GM21529 (cell line): ENCODE data around the gene NPFFR1.

Experiments used
- ATAC-seq: cut with Tn5 transposase; IDR thresholded peaks from one replicate; pipeline ENCODE4 v1.9.1; 2021; ENCODE audit not compliant: unreplicated experiment

NPFFR1 gene, protein sequence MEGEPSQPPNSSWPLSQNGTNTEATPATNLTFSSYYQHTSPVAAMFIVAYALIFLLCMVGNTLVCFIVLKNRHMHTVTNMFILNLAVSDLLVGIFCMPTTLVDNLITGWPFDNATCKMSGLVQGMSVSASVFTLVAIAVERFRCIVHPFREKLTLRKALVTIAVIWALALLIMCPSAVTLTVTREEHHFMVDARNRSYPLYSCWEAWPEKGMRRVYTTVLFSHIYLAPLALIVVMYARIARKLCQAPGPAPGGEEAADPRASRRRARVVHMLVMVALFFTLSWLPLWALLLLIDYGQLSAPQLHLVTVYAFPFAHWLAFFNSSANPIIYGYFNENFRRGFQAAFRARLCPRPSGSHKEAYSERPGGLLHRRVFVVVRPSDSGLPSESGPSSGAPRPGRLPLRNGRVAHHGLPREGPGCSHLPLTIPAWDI

DNA sequence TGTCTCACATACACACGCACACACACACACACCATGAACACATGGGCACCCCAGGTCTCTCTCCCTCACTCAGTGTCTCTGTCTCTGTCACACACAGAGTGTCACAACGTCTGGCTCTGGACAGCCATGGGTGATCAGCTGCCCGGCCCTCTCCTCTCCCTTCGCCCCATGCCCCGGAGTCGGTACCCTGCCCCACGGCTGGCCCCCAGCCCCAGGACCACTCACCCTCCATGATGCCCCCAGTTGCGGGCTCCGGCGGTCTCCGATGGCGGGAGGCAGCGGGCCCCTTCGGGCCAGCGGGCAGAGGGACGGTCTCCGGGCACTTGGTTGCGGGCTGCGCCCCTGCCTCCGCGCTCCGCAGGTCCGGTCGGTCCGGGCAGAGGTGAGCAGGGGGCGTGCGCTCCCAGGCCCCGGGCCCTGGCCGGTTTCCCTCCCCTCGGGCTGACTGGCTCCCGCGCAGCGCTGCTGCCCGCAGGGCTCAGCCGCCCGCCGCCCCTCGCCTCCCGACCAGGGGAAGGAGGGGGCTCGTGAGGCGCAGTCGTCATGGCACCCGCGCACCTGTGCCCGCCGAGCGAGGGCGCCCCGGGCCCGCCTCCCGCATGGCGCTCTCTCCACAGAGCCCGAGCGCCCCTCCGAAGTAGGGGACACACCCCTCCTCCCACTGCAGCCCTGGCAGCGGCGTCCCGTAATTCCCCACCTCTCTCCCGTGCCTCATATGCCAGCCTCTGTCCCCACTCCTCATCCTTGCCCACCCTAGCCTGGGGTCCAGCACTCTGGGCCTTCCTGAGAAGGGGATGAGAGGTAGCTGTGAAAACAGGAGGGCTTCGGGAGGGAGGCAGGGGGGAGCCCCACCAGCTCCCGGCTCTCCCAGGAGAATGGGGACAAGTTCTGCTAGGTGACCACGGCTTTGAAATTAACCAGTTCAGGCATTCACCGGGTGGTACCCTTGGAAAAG is at the start of gene NPFFR1:
TSS of gene NPFFR1 (minus strand) at position 560 of the 955 bp plus-strand sequence. CDS start at position 232, 328 bp downstream.
- ATAC-seq: no peak

DNA sequence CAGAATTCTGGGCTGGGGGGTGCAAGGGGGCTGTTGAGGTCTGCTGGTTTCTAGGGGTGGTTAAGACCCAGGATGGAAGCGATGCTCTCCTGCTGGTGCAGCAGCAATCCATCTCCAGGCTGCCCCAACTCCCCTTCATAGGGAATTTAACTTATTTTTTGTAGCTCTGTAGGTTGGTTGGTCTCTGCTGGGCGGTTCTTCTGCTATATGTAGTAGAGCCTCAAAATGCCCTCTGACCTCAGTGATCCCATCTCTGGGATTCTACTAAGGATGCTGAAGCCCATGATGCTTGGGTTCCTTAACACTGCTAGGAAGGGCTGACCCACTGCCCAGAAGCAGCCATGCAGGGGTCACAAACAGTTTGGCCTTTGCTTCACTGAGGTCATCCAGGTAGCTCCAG is 49.5 kb upstream of the NPFFR1 start:
- no peak for ATAC-seq

DNA sequence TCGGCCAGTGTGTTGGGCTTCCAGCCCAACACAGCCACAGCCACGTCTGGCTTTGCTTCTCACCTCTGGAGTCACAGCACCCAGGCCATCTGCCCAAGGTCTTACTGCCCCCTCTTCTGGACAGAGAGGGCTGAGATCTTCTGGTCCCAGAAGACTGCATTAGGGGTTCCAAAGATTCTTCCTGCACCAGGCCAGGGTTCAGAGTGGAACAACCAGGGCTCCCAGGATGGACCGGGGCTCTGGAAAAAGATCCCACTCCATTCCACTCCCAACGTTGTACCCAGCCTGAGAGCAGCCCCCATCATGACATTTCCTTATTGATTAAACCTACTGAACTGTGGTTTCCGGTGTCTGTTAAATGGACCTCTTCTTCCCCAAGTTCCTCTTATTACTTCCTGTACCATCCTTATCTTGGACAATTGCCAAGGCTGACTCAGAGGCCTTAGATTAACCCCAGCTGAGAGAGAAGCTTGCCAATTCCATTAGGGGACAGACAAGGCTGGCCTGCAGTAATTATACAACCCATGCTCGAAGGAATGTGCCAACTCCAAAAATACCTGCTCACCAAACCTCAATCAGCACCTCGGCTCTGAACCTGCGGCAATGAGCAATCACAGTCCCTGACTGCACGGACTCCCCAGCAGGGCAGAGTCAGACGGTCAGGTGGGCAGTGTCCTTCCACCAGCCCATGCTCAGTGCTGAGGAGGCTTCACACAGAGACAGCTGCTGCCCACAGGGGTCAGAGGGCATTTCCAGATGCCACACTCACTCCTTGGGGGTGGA is 47.9 kb upstream of the NPFFR1 start:
- ATAC-seq: peak; percentile 75

DNA sequence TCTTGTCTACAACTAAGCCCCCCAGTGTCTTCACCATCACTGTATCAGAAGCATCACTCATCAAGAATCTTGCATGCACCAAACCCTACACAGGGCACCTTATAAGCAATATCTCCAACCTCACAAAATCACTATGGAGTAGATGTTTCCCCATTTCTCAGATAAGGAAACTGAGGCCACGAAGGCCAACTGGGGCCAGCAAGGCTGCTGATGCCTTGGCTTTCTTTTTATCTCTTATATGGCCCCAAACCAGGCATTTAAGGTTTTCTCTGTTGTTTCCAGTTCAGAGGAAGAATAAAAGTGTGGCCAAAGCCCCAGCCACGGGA is 47.3 kb upstream of the NPFFR1 start:
- ATAC-seq: no peak

DNA sequence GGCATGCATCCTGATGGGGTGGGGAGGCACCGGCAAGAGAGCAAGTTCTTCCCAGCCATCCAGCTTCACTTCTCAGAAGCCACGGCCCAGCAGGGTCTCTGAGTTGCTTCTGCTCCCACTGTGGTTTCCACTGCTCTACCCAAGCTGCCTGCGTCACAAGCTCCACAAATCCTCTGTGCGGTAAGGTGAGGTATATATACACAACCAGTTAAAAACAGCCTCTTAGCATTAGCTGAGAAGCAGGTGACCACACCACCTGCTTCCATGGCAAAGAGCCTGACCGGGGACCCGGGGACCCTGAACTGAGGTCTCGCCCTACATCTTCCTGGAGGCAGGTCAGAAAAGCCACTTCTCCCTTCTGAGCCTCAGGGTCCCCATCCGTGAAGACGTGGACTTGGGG is 46.9 kb upstream of the NPFFR1 start:
- no peak for ATAC-seq

DNA sequence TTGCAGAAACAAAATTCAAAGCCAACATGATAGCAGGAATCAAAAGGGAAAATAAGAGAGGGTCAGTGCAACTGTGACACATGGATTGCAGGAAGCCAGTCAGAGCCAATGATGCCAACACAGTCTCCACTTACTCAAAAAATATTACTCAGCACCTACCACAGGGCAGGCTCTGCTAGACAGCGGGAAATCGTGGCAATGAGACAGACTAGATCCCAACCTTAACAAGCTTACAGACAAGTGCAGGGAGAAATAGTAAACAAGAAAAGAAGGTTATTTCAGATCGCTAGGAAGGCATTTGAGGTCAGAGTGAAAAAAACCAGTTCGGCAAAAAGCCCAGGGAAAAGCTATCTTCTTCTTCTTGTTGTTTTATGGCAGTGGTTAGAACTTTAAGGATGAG is 45.2 kb upstream of the NPFFR1 start:
- ATAC-seq: no peak

DNA sequence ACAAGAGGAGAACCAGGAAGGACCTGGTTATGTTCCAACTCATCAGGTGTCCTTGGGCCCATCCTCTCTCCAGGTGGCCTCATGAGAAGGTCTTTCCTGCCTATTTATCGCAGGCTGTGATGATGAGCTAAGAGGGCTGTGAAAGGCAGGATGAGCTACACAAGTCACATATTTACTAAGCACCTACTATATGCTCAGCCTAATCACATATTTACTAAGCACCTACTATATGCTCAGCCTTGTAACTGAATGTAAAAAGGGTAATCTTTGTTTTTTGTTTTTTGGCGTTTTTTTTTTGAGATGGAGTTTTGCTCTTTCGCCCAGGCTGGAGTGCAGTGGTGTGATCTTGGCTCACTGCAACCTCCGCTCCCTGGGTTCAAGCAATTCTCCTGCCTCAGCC is 44.2 kb upstream of the NPFFR1 start:
- no peak for ATAC-seq

DNA sequence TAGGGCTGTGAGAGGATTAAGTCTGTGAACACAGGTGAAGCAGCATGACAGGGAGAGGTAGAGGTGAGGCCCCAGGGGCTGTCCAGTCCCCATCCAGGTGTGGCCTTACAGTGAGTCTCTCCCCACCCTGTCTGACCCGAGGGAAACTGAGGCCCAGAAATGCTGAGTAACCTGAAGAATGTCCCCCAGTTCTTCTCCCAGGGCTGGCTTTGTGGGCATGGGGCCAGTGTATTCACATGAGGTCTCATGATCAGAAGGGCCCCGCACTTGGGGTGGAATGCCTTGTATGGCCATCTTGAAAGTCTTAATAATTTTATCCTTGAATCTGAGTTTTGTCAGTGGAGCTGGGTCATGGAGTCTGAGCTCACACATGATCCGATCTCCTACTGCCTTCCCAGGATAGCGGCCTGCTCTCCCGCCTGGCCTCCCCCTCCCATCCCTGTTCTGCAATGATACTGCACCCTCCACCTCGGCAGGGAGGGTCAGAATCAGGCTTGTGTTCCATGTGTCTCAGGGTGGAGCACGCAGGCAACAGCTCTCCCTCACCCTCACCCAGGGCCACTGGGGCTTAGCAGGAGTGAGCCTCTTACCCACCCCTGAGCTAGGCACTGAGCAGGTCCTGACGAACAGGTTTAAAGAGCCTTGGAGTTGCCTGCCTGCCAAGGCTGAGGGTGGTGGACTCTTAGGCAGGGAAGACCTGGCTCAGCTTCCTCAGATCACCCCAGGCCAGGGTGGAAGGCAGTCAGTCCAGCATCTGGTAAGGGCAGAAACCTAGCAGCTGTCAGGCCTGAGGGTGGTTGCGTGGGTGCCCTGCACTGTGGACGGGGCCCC is 41.4 kb upstream of the NPFFR1 start:
- no peak for ATAC-seq

- peak; percentile 78 for ATAC-seq
Observed at GRCh38 chr10:70324339-70324861, 40.6 kb upstream of the NPFFR1 start.

- ATAC-seq: peak; percentile 4
Observed at GRCh38 chr10:70323697-70324338, 40.0 kb upstream of the NPFFR1 start.

GRCh38 chr10:70323138-70323696 is 39.4 kb upstream of the NPFFR1 start:
- no peak for ATAC-seq

GRCh38 chr10:70321897-70322890 is 38.4 kb upstream of the NPFFR1 start:
- no peak for ATAC-seq

DNA sequence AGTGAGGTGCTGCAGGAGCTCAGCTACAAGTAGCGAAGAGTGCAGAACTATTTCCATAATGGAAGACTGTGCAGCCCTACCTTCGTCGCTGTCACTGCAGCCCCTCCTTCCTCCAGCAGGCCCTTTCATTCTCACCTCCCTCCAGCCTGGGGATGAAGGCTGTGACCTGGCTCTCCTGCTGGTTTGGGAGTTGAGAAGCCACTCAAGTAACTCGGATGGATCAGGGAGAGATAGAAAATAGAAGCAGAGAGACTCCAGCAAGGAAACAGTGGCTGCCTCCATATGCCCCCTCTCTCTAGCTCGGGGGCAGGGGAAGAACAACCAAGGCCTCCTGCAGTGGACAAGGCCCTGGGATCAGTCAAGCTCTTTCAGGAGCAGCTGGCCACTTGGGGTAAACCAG is 37.4 kb upstream of the NPFFR1 start:
- no peak for ATAC-seq

GRCh38 chr10:70320751-70321150 is 36.9 kb upstream of the NPFFR1 start:
- ATAC-seq: no peak

- ATAC-seq: no peak
Observed at GRCh38 chr10:70319824-70320223, 36.0 kb upstream of the NPFFR1 start.

DNA sequence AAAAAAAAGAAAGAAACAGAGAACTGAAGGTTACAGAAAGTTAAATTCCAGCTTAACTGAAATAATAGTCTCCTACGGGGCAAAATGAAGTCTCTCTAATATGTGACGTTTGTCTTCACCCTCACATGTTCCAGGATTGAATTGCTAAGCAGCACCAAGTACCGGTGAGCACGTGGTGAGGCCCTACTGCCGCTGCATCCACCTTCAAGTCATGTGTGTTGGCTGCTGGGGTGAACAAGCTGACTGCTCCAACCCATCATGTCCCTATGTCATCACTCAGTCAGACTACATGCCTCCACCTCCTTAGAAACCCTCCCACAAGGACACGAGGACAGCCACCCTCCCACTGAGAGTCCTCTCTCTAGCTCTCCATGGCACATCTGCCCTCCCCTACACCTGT is 35.4 kb upstream of the NPFFR1 start:
- ATAC-seq: no peak

DNA sequence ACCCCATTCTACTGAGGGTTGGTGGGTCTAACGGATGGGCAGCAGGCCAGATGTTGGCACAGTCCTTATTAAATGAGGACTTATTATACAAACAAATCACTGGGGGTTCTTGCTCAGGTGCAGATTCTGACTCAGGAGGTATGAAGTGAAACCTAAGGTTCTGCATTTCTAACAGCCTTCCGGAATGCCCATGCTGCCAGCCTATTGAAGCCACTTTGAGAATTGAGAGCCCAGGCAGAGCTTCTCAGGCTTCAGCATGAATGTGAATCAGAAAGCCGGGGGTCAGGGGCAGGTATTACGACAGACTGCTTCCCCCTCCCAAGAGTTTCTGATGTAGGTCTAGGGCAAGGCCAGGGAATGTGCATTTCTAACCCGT is 34.1 kb upstream of the NPFFR1 start:
- no peak for ATAC-seq

- ATAC-seq: no peak
Observed at GRCh38 chr10:70317272-70317942, 33.6 kb upstream of the NPFFR1 start.
